DOHH2 (cell line): Measurements from ENCODE around the gene UACA.

ENCODE experiments used
- EZH2phosphoT487 ChIP-seq: fragments of 200-600 bp; sonication (generic); IDR thresholded peaks from 2 replicates; pipeline ENCODE4 v1.6.1; 2017; ENCODE audit warnings: borderline replicate concordance, mild to moderate bottlenecking, antibody characterized with exemption, low read length, moderate library complexity, mixed read lengths
- TF ChIP-seq, protein P1 (sequence below): fragments of 200-600 bp; sonication (generic); IDR thresholded peaks from one replicate; pipeline ENCODE4 v1.5.1; 2014; ENCODE audit warnings: antibody characterized with exemption, mild to moderate bottlenecking, low read depth, low read length; ENCODE audit not compliant: poor library complexity, severe bottlenecking

DNA sequence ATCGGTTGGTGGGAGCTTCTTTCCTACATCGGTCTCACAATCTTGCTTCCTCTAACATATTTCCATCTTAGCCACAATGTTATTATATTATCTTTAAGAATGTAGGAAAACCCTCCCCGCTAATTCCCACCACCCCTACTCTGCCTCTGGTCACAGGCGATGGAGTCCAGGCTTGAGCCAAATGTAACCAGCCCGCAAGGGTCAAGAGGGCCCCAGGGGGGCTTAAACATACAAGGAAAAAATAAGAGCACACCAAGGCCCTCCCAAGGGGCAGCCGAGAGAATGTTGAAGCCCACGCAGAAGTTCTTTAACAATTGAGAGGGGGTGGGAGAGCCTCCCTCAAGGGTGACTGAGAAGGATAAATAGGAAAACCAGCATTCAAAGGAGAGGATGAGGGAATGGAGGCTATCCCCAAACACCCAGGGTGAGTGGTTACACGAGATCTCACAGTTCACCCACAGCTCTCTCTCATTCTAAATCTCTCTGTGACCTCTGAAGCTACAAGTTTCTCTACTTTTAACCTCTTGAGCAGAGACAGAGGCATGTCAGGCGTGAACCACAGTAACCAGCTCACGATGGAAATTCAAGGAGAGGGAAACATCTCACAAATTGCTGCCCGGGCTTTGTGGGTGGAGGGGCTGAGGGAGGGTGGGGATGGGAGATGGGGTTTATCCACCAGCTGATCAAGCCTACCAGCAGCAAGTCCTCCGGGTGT is 31.4 kb upstream of the UACA start:
- TF ChIP-seq, protein P1, sequence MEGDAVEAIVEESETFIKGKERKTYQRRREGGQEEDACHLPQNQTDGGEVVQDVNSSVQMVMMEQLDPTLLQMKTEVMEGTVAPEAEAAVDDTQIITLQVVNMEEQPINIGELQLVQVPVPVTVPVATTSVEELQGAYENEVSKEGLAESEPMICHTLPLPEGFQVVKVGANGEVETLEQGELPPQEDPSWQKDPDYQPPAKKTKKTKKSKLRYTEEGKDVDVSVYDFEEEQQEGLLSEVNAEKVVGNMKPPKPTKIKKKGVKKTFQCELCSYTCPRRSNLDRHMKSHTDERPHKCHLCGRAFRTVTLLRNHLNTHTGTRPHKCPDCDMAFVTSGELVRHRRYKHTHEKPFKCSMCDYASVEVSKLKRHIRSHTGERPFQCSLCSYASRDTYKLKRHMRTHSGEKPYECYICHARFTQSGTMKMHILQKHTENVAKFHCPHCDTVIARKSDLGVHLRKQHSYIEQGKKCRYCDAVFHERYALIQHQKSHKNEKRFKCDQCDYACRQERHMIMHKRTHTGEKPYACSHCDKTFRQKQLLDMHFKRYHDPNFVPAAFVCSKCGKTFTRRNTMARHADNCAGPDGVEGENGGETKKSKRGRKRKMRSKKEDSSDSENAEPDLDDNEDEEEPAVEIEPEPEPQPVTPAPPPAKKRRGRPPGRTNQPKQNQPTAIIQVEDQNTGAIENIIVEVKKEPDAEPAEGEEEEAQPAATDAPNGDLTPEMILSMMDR = no peak
- no peak for TF ChIP-seq EZH2phosphoT487
